Tibial artery (tissue), 4 donors: ENCODE measurements around the gene PISD.

Source experiments
- DNase-seq, 2 donors: peaks; one replicate each; pipeline ENCODE4 v3.0.0-alpha.2; 2019
- H3K27ac ChIP-seq, 2 donors: fragments of 200-600 bp; sonication (generic) in 1 of 2; 1 replicate in 1 of 2; 2 replicates in 1 of 2; pipeline ENCODE4 v1.5.1; 2018 to 2019; ENCODE audit warnings: mild to moderate bottlenecking in 1 of 2
- H3K27me3 ChIP-seq, 2 donors: fragments of 200-600 bp; sonication (generic) in 1 of 2; one replicate each; pipeline versions ENCODE4 v1.5.1 to v1.6.0; 2016 to 2019
- H3K36me3 ChIP-seq, 3 donors: fragments of 200-600 bp; sonication (generic) in 2 of 3; one replicate each; pipeline ENCODE4 v1.5.1; 2016 to 2019; ENCODE audit warnings: mild to moderate bottlenecking in 2 of 3
- H3K4me1 ChIP-seq, 4 donors: fragments of 200-600 bp; sonication (generic) in 2 of 4; 1 replicate in 3 of 4; 2 replicates in 1 of 4; pipeline ENCODE4 v1.5.1; 2016 to 2019
- H3K4me3 ChIP-seq, 2 donors: fragments of 200-600 bp; sonication (generic) in 1 of 2; 1 replicate in 1 of 2; 2 replicates in 1 of 2; pipeline ENCODE4 v1.5.1; 2018 to 2019; ENCODE audit warnings: mild to moderate bottlenecking in 2 of 2
- H3K9me3 ChIP-seq, 3 donors: fragments of 200-600 bp; sonication (generic) in 1 of 3; one replicate each; pipeline ENCODE4 v1.5.1; 2016 to 2019
- CTCF ChIP-seq, 2 experiments: fragments of 200-600 bp in 1 of 2; fragments of 450-650 bp in 1 of 2; IDR thresholded peaks; one replicate each; pipeline ENCODE4 v1.5.1; 2017 to 2019; ENCODE audit warnings: antibody characterized with exemption in 2 of 2, mild to moderate bottlenecking in 1 of 2, moderate library complexity in 1 of 2
- intact Hi-C: fragments of 100-400 bp; cut with DNase I; formaldehyde crosslinking; loops from one replicate; pipeline ENCODE4 v1.15.0; 2023; ENCODE audit warnings: low total_unique reads

The PISD gene

GRCh38 chr22:31612891-31613285, 49.1 kb downstream of the PISD start:
- H3K27ac ChIP-seq: no peak overlapping the region
- no peaks in the 10 kb centered on the region for H3K27me3 ChIP-seq
- H3K36me3 ChIP-seq: peaks cover 3 to 65% (median 19%) of the 10 kb centered on the region in 3 donors
- no peak overlapping the region for H3K4me3 ChIP-seq
- H3K9me3 ChIP-seq: no peaks in the 10 kb centered on the region
- DNase-seq: no peak
- no peak for TF ChIP-seq CTCF (IDR thresholded peaks at IDR 0.05)
- intact Hi-C loops: no loop called here
- peaks cover 0 to 5% (median 0%) of the 10 kb centered on the region in 4 donors for H3K4me1 ChIP-seq

GRCh38 chr22:31611061-31611760, 50.8 kb downstream of the PISD start:
- no peaks in the 10 kb centered on the region for H3K27me3 ChIP-seq
- H3K27ac ChIP-seq: no peak overlapping the region
- intact Hi-C loops: no loop called here
- DNase-seq: no peak
- no peak overlapping the region for H3K4me3 ChIP-seq
- peaks cover 0 to 57% (median 18%) of the 10 kb centered on the region in 3 donors for H3K36me3 ChIP-seq
- no peak for TF ChIP-seq CTCF (IDR thresholded peaks at IDR 0.05)
- no peaks in the 10 kb centered on the region for H3K9me3 ChIP-seq
- peaks cover 0 to 5% (median 0%) of the 10 kb centered on the region in 4 donors for H3K4me1 ChIP-seq

DNA sequence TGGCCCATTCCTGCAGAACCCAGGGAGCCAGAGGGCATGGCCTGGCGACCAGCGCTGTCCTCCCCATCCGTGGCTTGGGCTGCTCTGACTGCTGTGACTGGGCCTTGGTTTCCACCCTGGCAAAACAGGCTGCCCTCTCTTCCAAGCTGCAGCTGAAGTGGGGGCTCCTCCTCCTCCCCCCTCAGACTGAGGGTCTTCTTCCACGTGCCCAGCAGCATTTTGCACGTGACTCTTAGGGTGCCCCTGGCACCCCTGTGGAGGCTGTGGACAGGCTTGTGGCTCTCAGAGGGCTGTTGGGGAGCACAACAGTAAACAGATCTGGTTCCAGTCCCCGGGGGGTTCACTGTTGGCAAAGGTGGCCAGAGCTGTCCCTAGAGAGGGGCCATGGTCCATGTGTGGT, 51.4 kb downstream of the PISD start:
- H3K36me3 ChIP-seq: peaks cover 0 to 63% (median 18%) of the 10 kb centered on the region in 3 donors
- no peak for DNase-seq
- peaks cover 0 to 5% (median 0%) of the 10 kb centered on the region in 4 donors for H3K4me1 ChIP-seq
- no peak overlapping the region for H3K4me3 ChIP-seq
- intact Hi-C loops: no loop called here
- no peaks in the 10 kb centered on the region for H3K9me3 ChIP-seq
- H3K27ac ChIP-seq: no peak overlapping the region
- TF ChIP-seq CTCF (IDR thresholded peaks at IDR 0.05): no peak
- H3K27me3 ChIP-seq: no peaks in the 10 kb centered on the region

DNA sequence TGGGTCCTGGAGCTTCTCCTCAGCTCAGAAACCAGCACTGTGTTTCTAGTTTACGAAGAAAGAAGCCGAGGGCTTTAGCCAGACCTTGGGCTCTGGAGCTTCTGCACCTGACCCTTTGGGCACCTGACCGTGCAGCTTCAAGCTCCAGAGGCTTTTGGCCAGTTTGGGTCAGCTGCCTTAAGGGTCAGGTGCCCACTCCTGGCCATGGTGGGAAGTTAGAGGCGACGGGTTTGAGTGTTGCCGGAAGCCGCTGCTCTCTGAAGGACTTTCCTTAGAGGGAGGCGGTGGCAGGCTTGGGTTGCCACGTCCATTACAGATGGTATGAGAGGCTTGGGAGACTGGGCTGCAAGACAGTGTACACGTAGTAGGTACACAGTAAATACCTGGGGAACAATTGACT, 52.3 kb downstream of the PISD start:
- no peak for TF ChIP-seq CTCF (IDR thresholded peaks at IDR 0.05)
- Histone ChIP-seq H3K4me3 (no peak overlapping the region), H3K4me1 (peaks cover 0 to 2% (median 0%) of the 10 kb centered on the region in 4 donors), H3K36me3 (peaks cover 0 to 72% (median 18%) of the 10 kb centered on the region in 3 donors), H3K27me3 (no peaks in the 10 kb centered on the region), H3K9me3 (no peaks in the 10 kb centered on the region), H3K27ac (no peak overlapping the region)
- intact Hi-C loops: no loop called here
- no peak for DNase-seq

- DNase-seq: no peak
- Histone ChIP-seq H3K4me3 (no peak overlapping the region), H3K36me3 (peaks cover 0 to 73% (median 24%) of the 10 kb centered on the region in 3 donors), H3K27me3 (no peaks in the 10 kb centered on the region), H3K27ac (no peak overlapping the region), H3K9me3 (no peaks in the 10 kb centered on the region), H3K4me1 (peaks cover 0 to 2% (median under 1%) of the 10 kb centered on the region in 4 donors)
- TF ChIP-seq CTCF (IDR thresholded peaks at IDR 0.05): no peak
- intact Hi-C loops: no loop called here
These were observed 54.3 kb downstream of the PISD start for GRCh38 chr22:31607696-31608095.
